Activated CD4-positive, alpha-beta T cell treated with anti-CD3 and anti-CD28 coated beads, Interleukin-2, Interleukin-4, amounts not matched to agents 100 ng/mL and 50 ng/mL, durations not matched to agents 16 hours and 8 hours (primary cell): ENCODE results near the gene CPNE5.
"Not testable (repeated sequence)": the region's sequence is repeated elsewhere in the genome, so short reads cannot be mapped to it uniquely, and the experiment has no call there.

ENCODE experiments used
- DNase-seq: peaks from one replicate; pipeline ENCODE4 v3.0.0-alpha.2; 2020; ENCODE audit warnings: low spot score

CPNE5 gene

GRCh38 chr6:36815962-36816735 lies 23.1 kb downstream of the CPNE5 start:
- no peak for DNase-seq

GRCh38 chr6:36814249-36814648 lies 25.0 kb downstream of the CPNE5 start:
- DNase-seq: no peak

- no peak for DNase-seq
Observed at GRCh38 chr6:36813526-36813925, 25.7 kb downstream of the CPNE5 start.

- DNase-seq: not testable (repeated sequence)
Observed at GRCh38 chr6:36813047-36813446, 26.2 kb downstream of the CPNE5 start.

GRCh38 chr6:36809941-36810803 lies 29.1 kb downstream of the CPNE5 start:
- no peak for DNase-seq

GRCh38 chr6:36809156-36809555 lies 30.1 kb downstream of the CPNE5 start:
- DNase-seq: no peak

GRCh38 chr6:36808634-36809033 lies 30.6 kb downstream of the CPNE5 start:
- DNase-seq: no peak

- DNase-seq: no peak
Observed at GRCh38 chr6:36807750-36808149, 31.5 kb downstream of the CPNE5 start.

GRCh38 chr6:36807143-36807542 lies 32.1 kb downstream of the CPNE5 start:
- no peak for DNase-seq

GRCh38 chr6:36805917-36806316 lies 33.3 kb downstream of the CPNE5 start:
- DNase-seq: no peak

GRCh38 chr6:36805096-36805797 lies 34.0 kb downstream of the CPNE5 start:
- no peak for DNase-seq

- DNase-seq: no peak
Observed at GRCh38 chr6:36804563-36804962, 34.7 kb downstream of the CPNE5 start.

- no peak for DNase-seq
Observed at GRCh38 chr6:36803908-36804307, 35.3 kb downstream of the CPNE5 start.

- no peak for DNase-seq
Observed at GRCh38 chr6:36803482-36803881, 35.8 kb downstream of the CPNE5 start.

- no peak for DNase-seq
Observed at GRCh38 chr6:36800223-36801076, 38.8 kb downstream of the CPNE5 start.

GRCh38 chr6:36798852-36799251 lies 40.4 kb downstream of the CPNE5 start:
- DNase-seq: no peak

- DNase-seq: no peak
Observed at GRCh38 chr6:36797653-36798052, 41.6 kb downstream of the CPNE5 start.

- no peak for DNase-seq
Observed at GRCh38 chr6:36797055-36797454, 42.2 kb downstream of the CPNE5 start.

- DNase-seq: no peak
Observed at GRCh38 chr6:36794713-36795065, 44.6 kb downstream of the CPNE5 start.

GRCh38 chr6:36793913-36794712 lies 45.1 kb downstream of the CPNE5 start:
- DNase-seq: no peak
